Subcutaneous abdominal adipose tissue (tissue), 5 donors: Measurements from ENCODE around the gene AP1S1.

ENCODE experiments used
- H3K27ac ChIP-seq: one replicate; pipeline ENCODE4 v1.7.0; 2013; ENCODE audit warnings: low read depth, mild to moderate bottlenecking, inconsistent platforms, low read length, moderate library complexity
- H3K27me3 ChIP-seq, 5 donors: one replicate each; pipeline ENCODE4 v1.7.0; 2013; ENCODE audit warnings: low read length in 5 of 5, inconsistent platforms in 1 of 5; ENCODE audit not compliant: control insufficient read depth in 5 of 5, insufficient read depth in 4 of 5
- H3K36me3 ChIP-seq, 5 donors: one replicate each; pipeline ENCODE4 v1.7.0; 2013; ENCODE audit warnings: low read length in 5 of 5; ENCODE audit not compliant: control insufficient read depth in 5 of 5, insufficient read depth in 5 of 5
- H3K4me1 ChIP-seq, 5 donors: one replicate each; pipeline ENCODE4 v1.7.0; 2013; ENCODE audit warnings: low read length in 5 of 5, mild to moderate bottlenecking in 3 of 5, moderate library complexity in 1 of 5; ENCODE audit not compliant: control insufficient read depth in 5 of 5, insufficient read depth in 5 of 5
- H3K4me3 ChIP-seq, 5 donors: one replicate each; pipeline ENCODE4 v1.7.0; 2013; ENCODE audit warnings: low read length in 5 of 5, low read depth in 1 of 5
- H3K9ac ChIP-seq, 5 donors: one replicate each; pipeline ENCODE4 v1.7.0; 2013; ENCODE audit warnings: low read length in 5 of 5, mild to moderate bottlenecking in 4 of 5, moderate library complexity in 3 of 5
- H3K9me3 ChIP-seq, 5 donors: one replicate each; pipeline ENCODE4 v1.7.0; 2013; ENCODE audit warnings: low read length in 5 of 5; ENCODE audit not compliant: control insufficient read depth in 5 of 5
- donor health status: healthy.
- donor health status: healthy.
- donor health status: healthy.
- donor health status: healthy.
- donor health status: healthy.

The AP1S1 gene

GRCh38 chr7:101175664-101176063 lies 21.4 kb downstream of the AP1S1 start:
- Histone ChIP-seq H3K9ac (no peak overlapping the region), H3K4me3 (no peak overlapping the region), H3K36me3 (no peaks in the 10 kb centered on the region), H3K27me3 (peaks cover 72 to 89% (median 77%) of the 10 kb centered on the region in 5 donors), H3K4me1 (peaks cover 0 to 27% (median 16%) of the 10 kb centered on the region in 5 donors), H3K27ac (no peak overlapping the region), H3K9me3 (no peaks in the 10 kb centered on the region)

- no peak overlapping the region for H3K27ac ChIP-seq
- H3K36me3 ChIP-seq = no peaks in the 10 kb centered on the region
- no peak overlapping the region for H3K9ac ChIP-seq
- no peaks in the 10 kb centered on the region for H3K9me3 ChIP-seq
- H3K27me3 ChIP-seq = peaks cover 56 to 81% (median 63%) of the 10 kb centered on the region in 5 donors
- H3K4me1 ChIP-seq = peaks cover 0 to 18% (median 11%) of the 10 kb centered on the region in 5 donors
- H3K4me3 ChIP-seq = no peak overlapping the region
Observed at GRCh38 chr7:101177644-101178043, 23.4 kb downstream of the AP1S1 start.

GRCh38 chr7:101179117-101179516 lies 24.8 kb downstream of the AP1S1 start:
- no peaks in the 10 kb centered on the region for H3K36me3 ChIP-seq
- H3K27me3 ChIP-seq = peaks cover 43 to 66% (median 52%) of the 10 kb centered on the region in 5 donors
- no peak overlapping the region for H3K9ac ChIP-seq
- H3K4me1 ChIP-seq = peaks cover 0 to 6% (median 2%) of the 10 kb centered on the region in 5 donors
- no peak overlapping the region for H3K4me3 ChIP-seq
- H3K27ac ChIP-seq = no peak overlapping the region
- H3K9me3 ChIP-seq = no peaks in the 10 kb centered on the region

GRCh38 chr7:101179713-101180112 lies 25.4 kb downstream of the AP1S1 start:
- Histone ChIP-seq H3K9ac (no peak overlapping the region), H3K4me1 (peaks cover 0 to 4% (median 0%) of the 10 kb centered on the region in 5 donors), H3K27me3 (peaks cover 38 to 60% (median 47%) of the 10 kb centered on the region in 5 donors), H3K9me3 (no peaks in the 10 kb centered on the region), H3K27ac (no peak overlapping the region), H3K4me3 (no peak overlapping the region), H3K36me3 (no peaks in the 10 kb centered on the region)

- Histone ChIP-seq H3K9me3 (no peaks in the 10 kb centered on the region), H3K27ac (no peak within 1 kb of the TSS), H3K4me3 (no peak within 1 kb of the TSS), H3K36me3 (no peaks in the 10 kb centered on the region), H3K4me1 (peaks cover 0 to 4% (median 0%) of the 10 kb centered on the region in 5 donors), H3K27me3 (peaks cover 39 to 59% (median 44%) of the 10 kb centered on the region in 5 donors), H3K9ac (no peak within 1 kb of the TSS)
Observed at GRCh38 chr7:101180130-101180755, 26.0 kb downstream of the AP1S1 start, which contains the start of gene NAT16. Gene NAT16, minus strand, starts transcription at chr7:101180293. Its CDS starts 5,486 bp downstream, at chr7:101174807.

GRCh38 chr7:101185258-101185839 lies 31.1 kb downstream of the AP1S1 start:
- peaks cover 6 to 23% (median 10%) of the 10 kb centered on the region in 5 donors for H3K27me3 ChIP-seq
- no peak overlapping the region for H3K4me3 ChIP-seq
- no peaks in the 10 kb centered on the region for H3K9me3 ChIP-seq

GRCh38 chr7:101186194-101186593 lies 31.9 kb downstream of the AP1S1 start:
- Histone ChIP-seq H3K4me3 (no peak overlapping the region), H3K36me3 (no peaks in the 10 kb centered on the region), H3K9me3 (no peaks in the 10 kb centered on the region), H3K27ac (no peak overlapping the region), H3K9ac (no peak overlapping the region), H3K27me3 (peaks cover 0 to 16% (median 4%) of the 10 kb centered on the region in 5 donors), H3K4me1 (no peaks in the 10 kb centered on the region)

More at GRCh38 chr7:101185258-101185839, 31.1 kb downstream of the AP1S1 start:
- Histone ChIP-seq H3K27ac (no peak overlapping the region), H3K9ac (no peak overlapping the region), H3K36me3 (no peaks in the 10 kb centered on the region), H3K4me1 (no peaks in the 10 kb centered on the region)

- no peaks in the 10 kb centered on the region for H3K9me3 ChIP-seq
- H3K27me3 ChIP-seq = peaks cover 0 to 14% (median 4%) of the 10 kb centered on the region in 5 donors
- no peaks in the 10 kb centered on the region for H3K36me3 ChIP-seq
- no peak overlapping the region for H3K9ac ChIP-seq
- no peak overlapping the region for H3K4me3 ChIP-seq
- no peak overlapping the region for H3K27ac ChIP-seq
- H3K4me1 ChIP-seq = no peaks in the 10 kb centered on the region
Observed at GRCh38 chr7:101186844-101187428, 32.7 kb downstream of the AP1S1 start.

- H3K27ac ChIP-seq = no peak overlapping the region
- H3K27me3 ChIP-seq = peaks cover 0 to 8% (median 3%) of the 10 kb centered on the region in 5 donors
- H3K4me1 ChIP-seq = no peaks in the 10 kb centered on the region
- H3K9ac ChIP-seq = no peak overlapping the region
- no peaks in the 10 kb centered on the region for H3K9me3 ChIP-seq
- no peak overlapping the region for H3K4me3 ChIP-seq
- H3K36me3 ChIP-seq = no peaks in the 10 kb centered on the region
Observed at GRCh38 chr7:101189109-101189508, 34.8 kb downstream of the AP1S1 start.

GRCh38 chr7:101195884-101196283 lies 41.6 kb downstream of the AP1S1 start:
- H3K27ac ChIP-seq = no peak overlapping the region
- H3K27me3 ChIP-seq = peaks cover 12 to 16% (median 14%) of the 10 kb centered on the region in 5 donors
- H3K9ac ChIP-seq = no peak overlapping the region
- no peaks in the 10 kb centered on the region for H3K36me3 ChIP-seq
- H3K4me1 ChIP-seq = no peaks in the 10 kb centered on the region
- H3K9me3 ChIP-seq = no peaks in the 10 kb centered on the region
- no peak overlapping the region for H3K4me3 ChIP-seq
